NCI-H1930 (cell line): ENCODE data around the gene CA11.

Experiments used
- DNase-seq, 2 experiments: peaks; one replicate each; lab custom pipeline; 2025; lab: John Stamatoyannopoulos, UW

Gene CA11

GRCh38 chr19:48613024-48613851 lies 32.7 kb downstream of the CA11 start:
- DNase-seq = no peak

- no peak for DNase-seq
These were observed 34.1 kb downstream of the CA11 start for GRCh38 chr19:48611872-48612271.

- DNase-seq = no peak
These were observed 36.3 kb downstream of the CA11 start for GRCh38 chr19:48609571-48610108.

GRCh38 chr19:48608798-48609263 lies 37.2 kb downstream of the CA11 start:
- DNase-seq = peak in 1 of 2 experiments; percentile 34

GRCh38 chr19:48607359-48607755 lies 38.6 kb downstream of the CA11 start:
- DNase-seq = no peak

- DNase-seq = no peak
These were observed 39.3 kb downstream of the CA11 start, which contains the start of gene SPACA4 for GRCh38 chr19:48606463-48607358. Gene SPACA4, plus strand, starts transcription at chr19:48606742. Its CDS starts 237 bp downstream, at chr19:48606979.

DNA sequence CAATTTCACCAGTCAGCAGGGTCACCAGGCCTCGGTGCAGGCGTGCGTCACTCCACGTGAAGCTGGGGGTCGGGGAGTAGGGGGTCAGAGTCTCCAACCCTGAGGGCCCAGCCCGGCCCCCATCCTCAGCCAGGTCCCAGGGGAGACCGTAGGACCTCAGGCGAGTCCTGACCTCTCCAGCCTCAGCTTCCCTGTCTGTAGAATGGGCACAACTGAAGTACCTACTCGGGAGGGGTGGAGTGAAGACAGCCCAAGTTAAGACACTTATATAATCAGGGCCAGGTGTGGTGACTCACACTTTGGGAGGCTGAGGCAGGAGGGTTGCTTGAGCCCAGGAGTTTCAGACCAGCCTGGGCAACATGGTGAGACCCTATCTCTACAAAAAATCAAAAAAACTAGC lies 42.1 kb downstream of the CA11 start:
- DNase-seq = no peak

DNA sequence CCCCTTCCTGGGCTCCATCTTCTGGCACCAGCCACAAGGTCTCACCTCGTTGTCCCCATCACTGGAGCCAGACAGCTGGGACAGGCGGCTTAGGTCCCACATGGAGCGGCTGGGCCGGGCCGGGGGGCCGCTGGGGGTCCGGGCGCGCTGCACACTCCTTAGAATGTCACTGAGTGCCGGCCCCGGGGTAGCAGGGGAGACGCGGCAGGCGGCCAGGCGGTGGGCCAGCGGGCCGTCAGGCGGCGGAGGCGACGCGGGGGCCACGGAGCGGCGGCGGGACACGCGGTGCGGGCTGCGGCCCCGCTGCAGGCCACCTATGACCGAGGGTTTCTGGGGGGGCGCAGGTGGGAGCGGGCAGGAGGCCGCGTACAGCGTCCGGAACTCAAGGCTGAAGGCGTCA lies 42.5 kb downstream of the CA11 start:
- no peak for DNase-seq

- no peak for DNase-seq
These were observed 43.0 kb downstream of the CA11 start for GRCh38 chr19:48603001-48603400.

DNA sequence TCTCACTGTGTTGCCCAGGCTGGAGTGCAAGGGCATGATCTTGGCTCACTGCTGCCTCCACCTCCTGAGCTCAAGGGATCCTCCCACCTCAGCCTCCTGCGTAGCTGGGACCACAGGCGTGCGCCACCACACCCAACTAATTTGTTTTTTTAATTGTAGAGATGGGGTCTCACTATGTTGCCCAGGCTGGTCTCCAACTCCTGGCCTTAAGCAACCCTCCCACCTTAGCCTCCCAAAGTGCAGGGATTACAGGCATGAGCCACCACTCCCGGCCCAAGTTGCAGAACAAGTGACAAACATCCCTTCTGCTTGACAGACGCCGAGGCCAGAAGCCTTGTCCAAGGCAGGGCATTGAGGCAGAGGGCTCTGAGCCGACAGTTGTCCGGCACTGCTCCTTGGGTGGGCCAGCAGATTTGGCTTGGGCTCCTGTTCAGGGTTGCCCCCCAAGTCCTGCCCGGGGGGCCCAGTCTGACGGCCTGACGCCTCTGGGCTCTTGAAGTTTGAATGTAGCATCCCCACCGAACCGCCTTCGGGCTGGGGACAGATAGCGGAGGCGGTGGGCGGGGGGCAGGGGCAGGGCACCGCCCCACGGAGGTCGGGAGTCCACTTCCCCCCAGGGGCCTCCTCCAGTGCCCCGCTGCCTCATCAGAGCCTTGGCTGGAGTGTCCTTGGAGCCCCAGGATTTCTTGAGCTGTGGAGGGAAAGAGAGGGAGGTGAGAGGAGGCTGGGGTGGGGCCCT lies 45.1 kb downstream of the CA11 start:
- DNase-seq = no peak

GRCh38 chr19:48598996-48599700 lies 46.8 kb downstream of the CA11 start:
- DNase-seq = no peak

DNA sequence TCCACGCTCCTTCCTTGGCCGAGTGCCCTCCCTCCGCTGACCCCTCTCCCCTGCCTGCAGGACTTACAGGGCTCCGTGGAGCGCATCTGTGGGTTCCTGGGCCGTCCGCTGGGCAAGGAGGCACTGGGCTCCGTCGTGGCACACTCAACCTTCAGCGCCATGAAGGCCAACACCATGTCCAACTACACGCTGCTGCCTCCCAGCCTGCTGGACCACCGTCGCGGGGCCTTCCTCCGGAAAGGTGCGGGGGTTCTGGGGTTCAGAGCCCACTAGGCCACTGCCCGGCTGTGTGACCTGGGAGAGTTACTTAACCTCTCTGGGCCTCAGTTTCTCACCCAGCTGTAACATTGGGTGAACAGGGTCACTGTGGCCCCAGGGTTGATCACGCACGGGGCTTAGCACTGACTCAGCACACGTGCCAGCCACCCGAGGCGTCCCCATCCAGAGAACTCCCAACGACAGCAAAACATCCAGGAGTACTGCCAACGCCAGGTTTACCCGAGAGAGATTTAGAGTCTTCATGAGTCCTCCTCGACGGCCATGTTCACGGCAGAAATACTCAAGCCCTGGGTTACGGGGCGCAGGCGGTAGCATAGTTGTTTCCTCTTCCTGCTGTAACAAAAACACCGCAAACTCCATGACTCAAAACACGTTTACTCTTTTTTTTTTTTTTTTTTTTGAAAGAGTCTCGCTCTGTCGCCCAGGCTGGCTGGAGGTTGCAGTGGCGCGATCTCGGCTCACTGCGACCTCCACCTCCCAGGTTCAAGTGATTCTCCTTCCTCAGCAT lies 49.1 kb downstream of the CA11 start:
- DNase-seq = no peak

DNA sequence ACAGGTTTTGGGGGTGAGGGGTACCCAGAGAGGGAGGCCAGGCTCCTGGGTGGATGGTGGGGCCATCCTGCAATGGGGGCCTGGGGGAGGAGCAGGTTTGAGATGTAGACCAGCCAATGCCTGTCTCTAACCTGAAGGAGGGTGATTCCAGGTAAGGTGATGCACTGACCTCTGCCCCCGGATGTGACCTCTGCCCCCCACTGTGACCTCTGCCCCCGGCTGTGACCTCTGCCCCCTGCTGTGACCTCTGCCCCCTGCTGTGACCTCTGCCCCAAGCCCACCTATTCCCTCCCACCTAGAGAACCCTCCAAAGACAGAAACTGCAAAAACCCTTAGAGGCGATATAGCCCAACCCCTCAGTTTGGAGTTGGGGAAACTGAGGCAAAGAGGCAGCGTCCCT lies 49.8 kb downstream of the CA11 start:
- DNase-seq = no peak

DNA sequence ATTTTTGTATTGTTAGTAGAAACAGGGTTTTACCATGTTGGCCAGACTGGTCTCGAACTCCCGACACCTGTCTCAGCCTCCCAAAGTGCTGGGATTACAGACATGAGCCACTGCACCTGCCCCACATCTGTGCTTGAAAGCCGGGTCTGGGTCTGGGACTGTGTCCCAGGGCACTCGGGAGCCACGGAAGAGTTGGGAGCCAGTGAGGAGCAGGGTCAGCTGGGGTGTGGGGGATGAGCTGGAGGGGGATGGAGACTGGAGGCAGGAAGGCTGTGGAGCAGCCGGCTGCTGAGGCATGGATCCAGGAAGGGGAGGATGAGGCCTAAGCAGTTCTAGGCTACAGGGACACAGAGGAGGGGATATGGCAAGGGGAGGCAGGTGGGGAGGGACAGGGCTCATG lies 50.2 kb downstream of the CA11 start:
- no peak for DNase-seq

DNA sequence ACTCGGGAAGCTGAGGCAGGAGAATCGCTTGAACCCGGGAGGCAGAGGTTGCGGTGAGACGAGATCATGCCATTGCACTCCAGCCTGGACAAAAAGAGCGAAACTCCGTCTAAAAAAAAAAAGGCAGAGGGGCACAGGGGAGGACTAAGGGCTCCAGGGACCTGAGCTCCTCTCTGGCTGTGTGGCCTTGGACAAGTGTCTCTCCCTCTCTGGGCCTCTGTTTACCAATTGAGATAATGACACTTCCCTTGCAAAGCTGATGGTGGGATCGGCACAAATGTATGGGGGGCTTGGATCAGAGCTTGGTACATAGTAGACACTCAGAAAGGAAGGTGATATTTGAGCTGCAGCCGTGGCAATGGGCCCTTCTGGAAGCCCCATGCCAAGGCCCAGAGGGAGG lies 50.8 kb downstream of the CA11 start:
- no peak for DNase-seq

- no peak for DNase-seq
These were observed 55.0 kb downstream of the CA11 start for GRCh38 chr19:48591021-48591420.

DNA sequence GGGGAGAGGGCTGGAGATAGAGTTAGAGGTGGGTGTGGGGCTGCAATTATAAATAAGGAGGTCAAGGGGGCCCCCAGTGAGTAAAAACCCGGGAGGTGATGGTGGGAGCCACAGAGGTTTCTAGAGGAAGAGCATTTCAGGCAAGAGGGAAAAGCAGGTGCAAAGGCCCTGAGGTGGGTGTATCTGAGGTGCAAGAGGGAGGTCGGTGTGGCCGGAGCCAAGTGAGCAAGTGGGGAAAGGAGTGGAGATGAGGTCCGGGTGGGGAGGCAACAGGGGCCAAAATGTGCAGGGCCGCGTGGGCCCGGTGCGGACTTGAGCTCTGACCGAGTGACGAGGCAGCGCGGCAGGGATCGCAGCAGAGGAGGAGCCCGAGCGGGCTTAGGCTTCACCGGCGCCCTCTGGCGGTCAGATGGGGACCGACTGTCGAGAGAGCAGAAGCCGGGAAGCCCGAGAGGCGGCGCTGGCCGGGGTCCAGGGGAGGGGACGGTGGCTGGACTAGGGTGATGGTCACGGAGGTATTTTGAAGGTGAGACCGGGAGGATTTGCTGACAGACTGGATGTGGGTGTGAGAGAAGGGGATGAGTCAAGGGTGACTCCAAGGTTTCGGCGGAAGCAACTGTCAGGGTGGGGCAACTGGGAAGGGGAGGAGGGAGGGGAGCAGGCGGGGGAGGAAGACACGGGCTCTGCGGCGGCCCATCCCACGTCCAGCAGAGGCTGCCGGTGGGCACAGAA lies 57.2 kb downstream of the CA11 start:
- peak; percentile 81 to 92 for DNase-seq
